ENCODE data around the gene KRT80.

KRT80 gene

GRCh38 chr12:52149182-52149641 is 42.6 kb downstream of the KRT80 start:
- DNase-seq (ENCODE audit: low read depth in 1 of 2, low spot score in 1 of 2) = no peak
- H3K4me3 ChIP-seq (replicated peaks; ENCODE audit: insufficient read depth, low read length) = no peak overlapping the region
- peaks cover 2% of the 10 kb centered on the region for H3K27me3 ChIP-seq (ENCODE audit: insufficient read depth, poor library complexity, severe bottlenecking)
- no peak overlapping the region for H3K27ac ChIP-seq (replicated peaks)
- TF ChIP-seq SPI1 (IDR thresholded peaks at IDR 0.05; ENCODE audit: borderline replicate concordance, low read depth) = no peak
- TF ChIP-seq REST (IDR thresholded peaks at IDR 0.05; ENCODE audit: insufficient replicate concordance, low read depth) = no peak
- no peak for TF ChIP-seq GABPA (IDR thresholded peaks at IDR 0.05; ENCODE audit: low read depth)
- TF ChIP-seq, protein P1, sequence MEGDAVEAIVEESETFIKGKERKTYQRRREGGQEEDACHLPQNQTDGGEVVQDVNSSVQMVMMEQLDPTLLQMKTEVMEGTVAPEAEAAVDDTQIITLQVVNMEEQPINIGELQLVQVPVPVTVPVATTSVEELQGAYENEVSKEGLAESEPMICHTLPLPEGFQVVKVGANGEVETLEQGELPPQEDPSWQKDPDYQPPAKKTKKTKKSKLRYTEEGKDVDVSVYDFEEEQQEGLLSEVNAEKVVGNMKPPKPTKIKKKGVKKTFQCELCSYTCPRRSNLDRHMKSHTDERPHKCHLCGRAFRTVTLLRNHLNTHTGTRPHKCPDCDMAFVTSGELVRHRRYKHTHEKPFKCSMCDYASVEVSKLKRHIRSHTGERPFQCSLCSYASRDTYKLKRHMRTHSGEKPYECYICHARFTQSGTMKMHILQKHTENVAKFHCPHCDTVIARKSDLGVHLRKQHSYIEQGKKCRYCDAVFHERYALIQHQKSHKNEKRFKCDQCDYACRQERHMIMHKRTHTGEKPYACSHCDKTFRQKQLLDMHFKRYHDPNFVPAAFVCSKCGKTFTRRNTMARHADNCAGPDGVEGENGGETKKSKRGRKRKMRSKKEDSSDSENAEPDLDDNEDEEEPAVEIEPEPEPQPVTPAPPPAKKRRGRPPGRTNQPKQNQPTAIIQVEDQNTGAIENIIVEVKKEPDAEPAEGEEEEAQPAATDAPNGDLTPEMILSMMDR (IDR thresholded peaks at IDR 0.05; ENCODE audit: insufficient read depth, low read length) = no peak
- no peak for TF ChIP-seq POLR2AphosphoS5 (IDR thresholded peaks at IDR 0.05; ENCODE audit: low read depth)

- Histone ChIP-seq H3K27ac (replicated peaks) (no peak overlapping the region), H3K4me3 (replicated peaks; ENCODE audit: insufficient read depth, low read length) (no peak overlapping the region), H3K27me3 (ENCODE audit: insufficient read depth, poor library complexity, severe bottlenecking) (peaks cover 2% of the 10 kb centered on the region)
- TF ChIP-seq GABPA (IDR thresholded peaks at IDR 0.05; ENCODE audit: low read depth) (no peak), SPI1 (IDR thresholded peaks at IDR 0.05; ENCODE audit: borderline replicate concordance, low read depth) (no peak), POLR2AphosphoS5 (IDR thresholded peaks at IDR 0.05; ENCODE audit: low read depth) (no peak), REST (IDR thresholded peaks at IDR 0.05; ENCODE audit: insufficient replicate concordance, low read depth) (no peak)
- TF ChIP-seq, protein P1 (IDR thresholded peaks at IDR 0.05; ENCODE audit: insufficient read depth, low read length) = no peak
- DNase-seq (ENCODE audit: low read depth in 1 of 2, low spot score in 1 of 2) = no peak
Measured at GRCh38 chr12:52148464-52149181, 43.2 kb downstream of the KRT80 start.

DNA sequence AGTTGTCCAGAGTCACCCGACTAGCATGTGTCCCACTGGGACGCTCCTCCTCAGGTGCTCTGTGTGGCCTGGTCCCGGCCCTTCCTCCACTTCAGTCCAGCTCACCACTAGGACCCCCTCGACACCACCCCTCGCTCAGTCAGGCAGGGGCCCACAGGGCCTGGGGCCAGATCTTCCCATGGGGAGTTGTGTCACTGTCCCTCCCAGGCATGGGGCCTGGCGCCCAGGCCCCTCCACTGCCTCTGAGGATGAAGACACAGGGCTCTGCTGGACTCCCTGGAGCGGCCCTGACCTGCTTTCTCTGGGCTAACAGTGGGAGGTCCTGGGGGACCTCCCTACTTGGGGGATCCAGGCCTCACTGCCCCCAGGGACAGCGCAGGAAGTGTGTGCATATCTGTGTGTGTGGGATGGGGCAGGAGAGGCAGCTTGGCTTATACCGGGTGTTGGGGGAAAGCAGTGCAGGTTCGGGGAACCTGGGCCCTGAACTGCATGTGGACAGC is 43.8 kb downstream of the KRT80 start:
- peaks cover 2% of the 10 kb centered on the region for H3K27me3 ChIP-seq (ENCODE audit: insufficient read depth, poor library complexity, severe bottlenecking)
- no peak for DNase-seq (ENCODE audit: low read depth in 1 of 2, low spot score in 1 of 2)
- no peak overlapping the region for H3K27ac ChIP-seq (replicated peaks)
- H3K4me3 ChIP-seq (replicated peaks; ENCODE audit: insufficient read depth, low read length) = no peak overlapping the region
- TF ChIP-seq, protein P1 (IDR thresholded peaks at IDR 0.05; ENCODE audit: insufficient read depth, low read length) = no peak
- no peak for TF ChIP-seq POLR2AphosphoS5 (IDR thresholded peaks at IDR 0.05; ENCODE audit: low read depth)
- no peak for TF ChIP-seq GABPA (IDR thresholded peaks at IDR 0.05; ENCODE audit: low read depth)
- TF ChIP-seq REST (IDR thresholded peaks at IDR 0.05; ENCODE audit: insufficient replicate concordance, low read depth) = no peak
- no peak for TF ChIP-seq SPI1 (IDR thresholded peaks at IDR 0.05; ENCODE audit: borderline replicate concordance, low read depth)

All from HL-60 (cell line).